ENCODE measurements around the gene NDOR1.
"Not testable (repeated sequence)": the region's sequence is repeated elsewhere in the genome, so short reads cannot be mapped to it uniquely, and the experiment has no call there.

Gene NDOR1

DNA sequence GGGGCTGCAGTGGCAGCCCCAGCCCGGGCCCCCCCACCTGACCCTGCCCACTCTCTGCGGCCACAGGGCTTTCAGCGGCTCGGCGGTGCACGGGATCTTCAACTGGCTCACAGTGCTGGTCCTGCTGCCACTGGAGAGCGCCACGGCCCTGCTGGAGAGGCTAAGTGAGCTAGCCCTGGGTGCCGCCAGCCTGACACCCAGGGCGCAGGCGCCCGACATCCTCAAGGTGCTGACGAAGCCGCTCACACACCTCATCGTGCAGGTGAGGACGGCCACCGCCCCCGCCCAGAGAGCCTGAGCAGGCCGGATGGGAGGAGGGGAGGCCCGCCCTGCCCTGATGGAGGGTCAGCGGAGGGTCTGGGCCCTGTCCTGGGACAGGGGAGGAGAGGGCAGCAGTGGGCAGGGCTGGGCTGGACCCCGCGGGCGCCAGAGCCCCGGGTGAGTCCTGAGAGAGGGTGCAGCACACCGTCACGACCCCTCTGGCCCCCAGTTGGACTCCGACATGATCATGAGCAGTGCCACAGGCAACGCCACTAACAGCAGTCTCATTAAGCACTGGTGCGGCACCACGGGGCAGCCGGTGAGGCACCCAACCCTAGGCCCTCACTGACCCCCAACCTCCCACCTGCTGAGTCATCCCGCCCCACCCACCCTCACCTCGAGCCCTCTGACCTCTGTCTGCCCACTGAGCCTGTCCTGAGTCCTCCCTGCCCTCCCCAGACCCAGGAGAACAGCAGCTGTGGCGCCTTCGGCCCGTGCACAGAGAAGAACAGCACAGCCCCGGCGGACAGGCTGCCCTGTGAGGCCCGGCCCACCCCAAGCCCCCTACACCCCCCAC lies 27.9 kb downstream of the NDOR1 start:
- DNase-seq: no peak

GRCh38 chr9:137234055-137234697 lies 28.7 kb downstream of the NDOR1 start:
- no peak for DNase-seq

- no peak for DNase-seq
Measured at GRCh38 chr9:137234758-137235423, 29.4 kb downstream of the NDOR1 start.

- no peak for DNase-seq
Measured at GRCh38 chr9:137235424-137236237, 30.1 kb downstream of the NDOR1 start.

GRCh38 chr9:137236238-137236935 lies 30.9 kb downstream of the NDOR1 start:
- DNase-seq: peak; percentile 23

- no peak for DNase-seq
Measured at GRCh38 chr9:137236936-137237421, 31.5 kb downstream of the NDOR1 start.

DNA sequence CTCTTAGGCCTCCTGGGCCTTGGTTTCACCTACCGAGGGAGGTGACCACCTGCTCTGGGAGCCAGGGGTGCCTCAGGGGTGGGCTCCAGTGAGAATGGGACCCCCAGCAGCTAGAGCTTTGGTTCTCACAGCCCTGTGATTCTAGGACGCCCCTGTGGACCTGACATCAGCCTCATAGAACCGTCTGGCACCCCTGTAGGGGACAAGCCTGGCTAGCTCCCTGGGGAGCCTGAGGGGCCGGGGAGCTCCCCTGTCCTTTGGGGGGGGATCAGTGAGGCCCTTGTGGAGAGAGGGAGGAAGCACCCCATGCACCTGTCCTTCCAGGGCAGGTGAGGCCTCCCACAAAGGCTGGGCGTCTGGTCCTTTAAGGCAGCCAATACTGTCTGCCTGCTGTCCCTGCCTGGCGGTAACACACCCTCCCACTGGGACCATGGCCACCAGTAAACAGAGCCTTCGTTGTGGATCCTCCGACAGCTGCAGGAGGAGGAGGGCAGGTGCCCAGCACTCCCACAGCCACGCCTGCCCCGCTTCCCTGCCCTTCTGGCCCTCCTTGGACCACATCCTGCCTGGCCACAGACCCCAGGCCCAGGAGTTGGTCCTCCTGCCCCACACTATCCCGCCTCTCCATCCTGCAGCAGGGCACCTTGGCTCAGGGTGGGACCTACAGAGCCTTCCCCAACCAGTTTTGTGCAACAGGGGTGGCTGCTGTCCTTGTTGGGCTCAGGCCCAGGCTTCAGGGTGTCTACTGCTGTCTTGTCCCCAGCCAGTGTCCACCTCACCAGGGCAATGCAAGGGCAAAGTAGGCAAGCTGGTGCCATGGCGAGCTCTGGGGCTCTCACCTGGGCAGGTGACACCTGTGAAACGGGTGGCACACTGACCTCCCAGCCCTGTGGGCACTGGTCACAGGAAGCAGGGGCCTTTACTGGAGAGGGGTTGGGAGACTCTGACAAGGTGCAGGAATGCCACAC lies 32.5 kb downstream of the NDOR1 start:
- DNase-seq: no peak

DNA sequence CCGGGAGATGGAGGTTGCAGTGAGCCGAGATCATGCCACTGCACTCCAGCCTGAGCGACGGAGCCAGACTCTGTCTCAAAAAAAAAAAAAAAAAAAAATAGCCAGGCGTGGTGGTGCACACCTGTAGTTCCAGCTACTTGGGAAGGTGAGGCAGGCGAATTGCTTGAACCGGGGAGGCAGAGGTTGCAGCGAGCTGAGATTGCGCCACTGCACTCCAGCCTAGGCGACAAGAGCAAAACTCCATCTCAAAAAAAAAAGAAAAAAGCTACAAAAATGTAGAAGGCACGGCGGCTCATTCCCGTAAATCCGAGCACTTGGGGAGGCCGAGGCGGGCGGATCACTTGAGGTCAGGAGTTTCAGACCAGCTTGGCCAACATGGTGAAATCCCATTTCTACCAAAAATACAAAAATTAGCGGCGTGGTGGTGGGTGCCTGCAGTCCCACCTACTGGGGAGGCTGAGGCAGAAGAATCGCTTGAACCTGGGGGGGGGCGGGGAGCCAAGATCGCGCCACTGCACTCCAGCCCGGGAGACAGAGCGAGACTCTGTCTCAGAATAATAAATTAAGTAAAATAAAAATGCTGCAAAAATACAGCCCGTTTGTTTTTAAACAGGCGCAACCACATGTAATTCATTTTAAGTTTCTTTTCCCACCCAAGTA lies 34.2 kb downstream of the NDOR1 start:
- not testable (repeated sequence) for DNase-seq

DNA sequence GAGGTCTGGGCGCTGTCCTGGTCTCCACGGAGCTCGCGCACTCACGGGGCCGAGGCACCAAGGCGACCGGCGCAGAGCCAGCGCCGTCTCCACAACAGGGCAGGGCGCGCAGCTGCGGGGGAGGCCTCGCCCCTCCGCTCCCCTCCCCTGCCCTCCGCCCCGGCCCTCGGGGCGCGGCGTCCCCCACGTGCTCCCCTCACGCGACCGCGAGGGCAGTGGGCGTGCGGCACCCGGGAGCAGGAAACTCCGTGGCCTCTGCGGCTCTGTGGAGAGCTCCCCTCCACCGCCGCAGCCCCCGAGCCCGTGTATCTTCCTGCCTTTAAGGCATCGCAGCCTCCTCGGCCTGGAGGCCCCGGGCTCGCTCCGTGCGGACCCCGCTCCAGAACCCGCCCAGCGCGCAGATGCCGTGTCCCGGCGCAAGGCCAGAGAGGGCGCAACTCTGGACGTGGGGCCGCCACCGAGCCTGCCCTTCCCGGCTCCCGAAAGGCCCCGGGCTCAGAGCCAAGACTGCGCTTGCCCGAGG lies 34.9 kb downstream of the NDOR1 start:
- no peak for DNase-seq

DNA sequence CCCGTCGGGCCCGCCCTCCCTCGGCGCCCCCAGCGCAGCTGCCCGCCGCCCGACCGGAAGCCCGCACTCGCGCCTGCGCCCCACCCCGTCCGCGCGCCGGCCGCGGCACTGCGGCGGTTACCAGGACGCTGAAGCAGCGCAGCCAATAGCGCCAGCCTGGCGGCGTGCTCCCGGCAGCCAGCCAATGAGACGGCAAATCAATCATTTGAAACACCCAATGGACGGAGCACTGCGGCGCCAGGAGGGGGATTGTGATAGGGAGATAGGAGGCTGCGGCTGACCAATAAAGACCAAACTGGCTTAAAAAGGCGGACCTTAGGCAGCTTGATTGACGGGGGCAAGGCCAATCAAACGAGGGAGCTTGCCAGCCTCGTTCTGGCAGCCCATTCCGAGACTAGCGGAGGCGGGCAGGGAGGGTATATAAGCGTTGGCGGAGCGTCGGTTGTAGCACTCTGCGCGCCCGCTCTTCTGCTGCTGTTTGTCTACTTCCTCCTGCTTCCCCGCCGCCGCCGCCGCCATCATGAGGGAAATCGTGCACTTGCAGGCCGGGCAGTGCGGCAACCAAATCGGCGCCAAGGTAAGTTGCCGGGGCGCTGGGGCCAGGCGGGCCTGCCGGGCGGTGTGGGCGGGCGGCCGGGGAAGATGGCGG lies 35.5 kb downstream of the NDOR1 start, which contains the start of gene TUBB4B:
Gene TUBB4B, plus strand, starts transcription at position 447 of the 649 bp plus-strand sequence. Its CDS starts 74 bp downstream, at position 521.
- DNase-seq: peak; percentile 100

GRCh38 chr9:137241490-137242268 lies 36.2 kb downstream of the NDOR1 start:
- peak; percentile 44 for DNase-seq

- no peak for DNase-seq
Measured at GRCh38 chr9:137242269-137243203, 37.0 kb downstream of the NDOR1 start.

DNA sequence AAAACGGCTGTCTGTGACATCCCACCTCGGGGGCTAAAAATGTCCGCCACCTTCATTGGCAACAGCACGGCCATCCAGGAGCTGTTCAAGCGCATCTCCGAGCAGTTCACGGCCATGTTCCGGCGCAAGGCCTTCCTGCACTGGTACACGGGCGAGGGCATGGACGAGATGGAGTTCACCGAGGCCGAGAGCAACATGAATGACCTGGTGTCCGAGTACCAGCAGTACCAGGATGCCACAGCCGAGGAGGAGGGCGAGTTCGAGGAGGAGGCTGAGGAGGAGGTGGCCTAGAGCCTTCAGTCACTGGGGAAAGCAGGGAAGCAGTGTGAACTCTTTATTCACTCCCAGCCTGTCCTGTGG lies 37.7 kb downstream of the NDOR1 start:
- not testable (repeated sequence) for DNase-seq

DNA sequence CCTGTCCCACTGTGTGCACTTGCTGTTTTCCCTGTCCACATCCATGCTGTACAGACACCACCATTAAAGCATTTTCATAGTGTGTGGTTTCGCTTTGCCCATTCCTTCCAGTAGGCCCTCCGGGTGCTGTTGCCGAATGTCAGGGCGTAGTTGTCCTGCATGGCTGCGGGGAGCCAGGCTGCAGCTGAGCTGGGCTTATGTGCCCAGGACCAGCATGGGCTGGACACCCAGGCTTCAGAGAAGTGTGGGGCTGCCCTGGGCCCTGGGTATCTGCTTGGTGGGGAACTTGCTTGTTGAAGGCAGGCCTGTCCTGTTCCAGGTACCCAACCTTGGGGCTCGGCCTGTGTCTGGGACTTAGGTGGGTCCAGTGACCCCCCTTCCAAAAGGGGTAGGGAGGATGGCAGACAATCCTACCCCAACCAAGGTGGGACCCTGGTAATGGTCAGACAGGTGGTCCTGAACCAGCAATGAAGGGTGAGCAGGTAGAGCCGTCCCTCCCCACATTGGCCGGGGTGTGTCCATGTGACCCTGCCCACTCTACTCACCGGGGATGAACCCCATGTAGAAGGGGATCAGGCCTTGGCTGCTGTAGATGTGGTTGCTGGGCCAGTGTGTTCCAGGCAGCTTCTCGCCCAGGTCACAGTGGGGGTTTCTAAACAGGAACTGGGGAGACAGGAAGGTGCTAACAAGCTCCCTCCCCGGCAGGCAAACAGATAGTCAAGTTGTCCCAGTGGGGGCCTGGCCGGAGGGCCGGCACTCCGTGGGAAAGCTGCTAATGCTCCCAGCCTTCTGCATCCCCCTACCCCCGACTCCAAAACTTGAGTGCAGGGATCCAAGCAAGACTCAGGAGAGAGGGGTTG lies 38.4 kb downstream of the NDOR1 start:
- no peak for DNase-seq

DNA sequence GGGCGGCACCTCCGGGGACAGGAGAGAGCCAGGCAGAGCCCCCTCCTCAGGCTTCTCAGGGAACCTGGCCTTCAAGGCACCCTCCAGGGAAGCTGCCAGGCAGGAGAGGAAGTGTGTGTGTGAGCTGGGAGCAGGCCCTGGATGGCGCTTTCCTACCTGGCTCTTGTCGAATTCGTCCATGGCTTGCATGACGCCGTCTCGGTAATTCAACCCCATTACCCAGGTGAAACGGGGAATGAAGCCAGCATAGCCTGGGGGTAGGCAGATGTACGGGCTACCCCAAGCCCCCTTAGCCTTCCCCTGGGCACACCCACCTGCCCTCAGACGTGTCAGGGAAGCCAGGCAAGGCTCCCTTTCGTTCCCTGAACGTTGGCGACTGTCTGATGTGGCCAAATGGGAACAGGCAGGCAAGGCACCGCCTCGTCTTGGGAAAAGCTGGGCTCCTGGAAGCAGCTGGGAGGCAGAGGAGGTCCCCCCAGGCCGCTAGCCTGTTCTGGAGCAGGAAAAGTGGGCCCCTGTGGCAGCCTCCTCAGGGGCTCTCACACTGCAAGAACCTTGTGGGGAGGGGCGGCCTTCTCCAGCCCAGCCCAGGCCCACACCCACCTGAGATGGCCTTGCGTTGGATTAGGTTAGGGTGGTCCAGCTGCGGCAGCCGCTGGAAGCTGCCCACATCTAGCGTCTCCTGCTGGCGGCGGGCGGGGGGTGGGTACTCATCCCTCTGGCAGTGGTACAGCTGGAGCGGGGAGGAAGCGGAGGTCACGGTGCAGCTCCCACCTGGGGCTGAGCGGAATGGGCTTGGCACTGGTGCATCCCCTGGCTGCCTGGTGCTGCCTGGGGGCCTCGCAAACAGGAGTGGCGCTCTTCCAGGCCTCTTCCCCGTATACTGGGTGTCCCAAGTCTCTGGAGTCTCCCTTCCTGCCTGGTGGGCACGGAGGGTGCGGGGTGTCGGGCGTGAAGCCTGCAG lies 39.3 kb downstream of the NDOR1 start:
- no peak for DNase-seq

Measured in NCI-H524 treated with DMSO at 0.1 percent for 48 hours (cell line).